ENCODE data around the gene FTO.
A peak's percentile ranks its signal among the peaks of the same experiment; 100 is the strongest.
"Not testable (repeated sequence)": the region's sequence is repeated elsewhere in the genome, so short reads cannot be mapped to it uniquely, and the experiment has no call there.

FTO gene

DNA sequence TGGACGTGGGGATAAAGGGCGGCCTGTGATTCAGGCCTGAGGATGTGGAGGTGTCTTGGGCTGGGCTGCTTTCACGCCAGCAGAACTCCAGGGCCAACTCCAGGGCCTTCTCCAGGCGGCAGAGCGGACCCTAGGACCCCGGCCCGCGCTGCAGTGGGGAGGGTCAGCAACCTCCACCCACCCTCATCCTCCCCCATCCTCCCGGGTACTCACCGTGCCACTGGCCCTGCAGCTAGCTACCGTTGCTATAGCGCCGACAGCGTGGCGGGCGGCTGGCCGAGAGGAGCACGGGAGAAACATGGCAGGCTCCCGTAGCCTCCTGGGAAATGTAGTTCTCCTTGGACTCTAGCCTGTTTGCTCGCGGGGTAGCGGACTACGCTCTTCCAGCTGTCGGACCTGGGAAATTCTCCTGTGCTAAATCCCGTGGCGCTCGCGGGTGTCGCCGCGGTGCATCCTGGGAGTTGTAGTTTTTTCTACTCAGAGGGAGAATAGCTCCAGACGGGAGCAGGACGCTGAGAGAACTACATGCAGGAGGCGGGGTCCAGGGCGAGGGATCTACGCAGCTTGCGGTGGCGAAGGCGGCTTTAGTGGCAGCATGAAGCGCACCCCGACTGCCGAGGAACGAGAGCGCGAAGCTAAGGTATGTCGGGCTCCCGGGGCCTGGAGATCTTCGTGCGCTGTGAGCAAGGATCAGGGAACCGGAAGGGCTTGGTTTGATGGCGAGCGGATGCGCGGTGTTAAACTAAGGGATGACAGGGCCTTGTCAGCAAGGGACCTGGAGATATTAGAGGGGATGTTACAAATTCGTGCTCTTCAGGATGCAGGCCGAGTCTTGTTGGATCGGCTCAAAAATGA is at the start of gene FTO, which contains the start of gene RPGRIP1L:
FTO (plus strand) TSS at position 567 of the 855 bp plus-strand sequence.
RPGRIP1L (minus strand) TSS at position 270 of the 855 bp plus-strand sequence. CDS start 3,136 bp downstream, outside the sequence.
- peak; percentile 99 for DNase-seq

DNA sequence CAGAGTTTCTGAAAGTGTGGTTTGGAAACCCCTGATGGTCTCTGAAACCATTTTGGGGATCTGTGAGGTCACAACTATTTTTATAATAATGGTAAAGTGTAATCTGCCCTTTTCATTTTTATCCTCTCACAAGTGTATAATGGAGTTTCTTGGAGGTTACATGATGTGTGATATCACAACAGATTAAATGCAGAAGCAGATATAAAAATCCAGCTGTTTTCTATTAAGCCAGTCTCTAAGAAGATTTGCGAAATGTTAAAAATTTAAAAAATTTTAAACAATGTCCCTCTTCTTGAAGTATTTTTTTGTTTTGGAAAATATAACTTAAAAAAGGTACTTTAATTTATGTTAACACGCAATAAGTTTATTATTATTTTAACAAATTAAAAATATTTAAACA is 49.0 kb upstream of the FTO start:
- no peak for DNase-seq

DNA sequence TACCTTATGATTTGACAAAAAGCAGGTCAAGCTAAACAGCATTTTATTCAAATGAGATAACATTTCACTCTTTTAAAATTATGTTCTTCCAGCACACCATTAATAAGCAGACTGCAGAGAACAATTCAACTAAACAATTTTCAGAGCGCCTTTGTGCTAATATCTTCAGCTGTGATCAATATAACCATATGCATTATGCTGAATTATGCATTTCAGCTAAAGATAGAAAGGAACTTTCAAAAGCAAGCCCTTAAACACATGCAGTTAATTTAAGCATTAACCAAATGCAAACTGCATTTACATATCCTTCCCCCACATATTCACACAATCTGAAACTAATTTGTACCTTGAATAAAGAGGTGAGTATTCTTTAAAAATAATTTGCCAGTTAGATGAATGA is 41.9 kb upstream of the FTO start:
- DNase-seq: no peak

DNA sequence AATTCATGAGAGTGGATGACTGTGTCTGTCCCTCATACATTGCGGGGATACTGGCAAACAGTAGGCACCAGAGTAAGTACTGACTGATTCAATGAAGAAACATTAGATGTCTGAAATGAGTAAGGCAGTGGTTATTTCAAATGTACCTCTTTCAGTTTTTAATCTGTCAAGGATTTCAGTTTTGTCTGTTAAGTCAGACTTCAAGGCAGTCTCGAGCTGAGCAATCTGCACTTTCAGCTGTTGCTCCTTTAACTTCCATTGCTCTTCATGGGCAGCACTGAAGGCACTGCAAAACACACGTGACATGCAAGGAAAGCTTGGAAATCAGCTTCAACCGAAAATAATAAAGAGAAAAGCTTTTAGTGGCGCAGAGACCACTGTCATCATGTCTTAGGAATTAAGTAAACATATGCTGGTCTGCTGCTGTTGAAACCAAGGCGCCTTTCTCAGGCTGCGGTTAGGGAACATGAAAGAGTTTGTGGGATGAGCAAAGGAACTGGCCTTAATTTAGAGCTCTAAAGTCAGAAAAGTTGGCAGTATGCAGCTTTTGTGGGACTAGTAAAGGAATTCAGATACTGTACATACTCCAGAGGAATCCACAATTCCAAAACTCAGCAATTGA is 39.1 kb upstream of the FTO start:
- DNase-seq: peak; percentile 61

DNA sequence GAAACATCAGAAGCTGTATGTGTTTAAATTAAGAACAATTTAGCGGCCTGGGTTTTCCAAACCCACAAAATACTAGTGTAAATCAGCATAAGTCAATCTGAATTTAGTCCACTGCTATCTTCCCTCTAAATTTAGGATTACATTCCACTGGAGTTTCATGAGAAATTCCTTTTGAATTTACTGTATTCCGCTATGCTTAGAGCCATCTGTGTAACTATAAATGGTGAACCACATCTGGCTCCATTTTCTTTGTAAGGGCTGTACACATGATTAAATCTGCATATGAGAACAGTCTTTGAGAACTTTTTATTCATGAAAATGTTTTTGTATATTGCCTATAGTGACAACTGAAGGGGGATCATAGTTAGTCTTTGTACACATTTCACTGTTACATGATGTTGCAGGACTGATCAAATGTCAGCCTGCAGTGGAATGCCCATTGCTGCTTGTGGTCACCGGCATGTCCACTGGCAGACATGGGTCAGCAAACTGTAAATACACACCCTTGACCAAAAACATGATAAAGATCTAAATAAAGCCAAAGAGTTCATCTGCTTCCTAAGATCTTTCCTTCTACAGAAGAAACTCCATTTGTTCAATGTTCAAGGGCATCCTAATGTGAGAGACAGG is 37.1 kb upstream of the FTO start:
- no peak for DNase-seq

DNA sequence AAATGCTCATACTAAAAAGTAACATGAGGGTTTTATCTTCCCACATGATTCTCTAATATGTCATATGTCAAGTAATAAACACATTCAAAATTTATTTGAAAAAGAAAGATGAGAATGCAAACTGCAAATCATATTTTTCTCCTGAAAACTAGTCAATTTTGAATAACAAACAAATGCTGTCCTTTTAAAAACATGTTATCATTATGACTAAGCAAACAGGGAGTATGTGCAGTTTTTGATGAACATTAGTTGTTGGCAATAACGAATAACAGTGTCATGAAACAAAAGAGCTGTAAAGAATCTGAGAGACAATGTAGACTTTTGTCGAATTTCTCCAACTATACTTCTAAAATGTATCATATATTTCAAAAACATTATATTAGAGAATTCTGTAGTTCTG is 35.1 kb upstream of the FTO start:
- no peak for DNase-seq

DNA sequence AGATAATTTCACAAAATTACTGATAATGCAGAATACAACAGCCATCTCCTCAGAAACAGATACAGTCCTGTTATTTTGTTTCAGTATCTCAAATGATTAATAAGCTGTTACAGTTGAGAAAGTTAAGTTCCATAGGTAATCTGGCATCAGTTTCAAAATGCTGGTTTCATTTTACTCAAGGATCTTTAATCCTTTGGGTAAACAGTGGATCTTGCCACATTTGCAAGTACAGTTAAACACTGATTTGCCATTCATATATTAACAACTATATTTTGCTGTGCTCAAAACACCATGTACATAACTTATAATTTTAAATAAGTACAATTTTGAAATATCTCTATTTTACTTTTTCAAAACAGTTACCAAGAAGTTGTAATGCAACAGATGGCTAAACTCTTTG is 31.5 kb upstream of the FTO start:
- no peak for DNase-seq

DNA sequence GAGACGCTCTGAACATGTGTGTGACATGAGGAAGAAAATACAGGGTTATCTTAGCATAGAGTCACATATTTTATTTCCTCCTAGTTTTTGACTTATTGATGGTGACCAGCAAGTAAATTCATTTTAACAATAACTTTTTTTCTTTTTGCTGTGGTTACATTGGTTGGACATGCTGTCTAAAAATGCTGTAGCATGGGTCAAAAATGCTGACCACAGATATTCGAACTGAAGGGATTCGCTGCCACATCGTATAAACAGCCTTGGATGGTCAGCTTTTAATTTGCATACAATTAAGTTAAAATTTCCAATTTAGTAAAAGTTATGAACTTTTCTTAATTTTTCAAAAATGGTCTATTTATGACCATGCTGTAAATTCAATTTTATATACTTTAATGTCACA is 30.8 kb upstream of the FTO start:
- DNase-seq: no peak

DNA sequence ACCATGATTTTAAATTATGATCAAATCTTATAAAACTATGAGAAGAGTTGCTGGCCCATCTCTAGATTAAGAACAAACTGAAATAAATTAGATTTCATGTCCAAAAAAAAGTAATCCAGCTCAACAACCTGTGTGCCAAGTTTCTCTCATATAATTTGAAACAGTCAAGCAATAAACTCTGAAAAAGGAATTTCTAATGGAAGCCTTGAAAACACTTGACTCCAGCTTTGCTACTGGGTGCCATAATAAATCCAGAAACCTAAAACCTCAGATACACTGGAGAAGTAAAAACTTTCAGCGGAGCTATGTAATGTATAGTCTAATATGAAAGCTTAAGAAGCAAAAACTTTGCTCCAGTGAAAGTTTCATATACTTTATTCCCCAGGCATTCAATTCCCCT is 25.8 kb upstream of the FTO start:
- DNase-seq: no peak

DNA sequence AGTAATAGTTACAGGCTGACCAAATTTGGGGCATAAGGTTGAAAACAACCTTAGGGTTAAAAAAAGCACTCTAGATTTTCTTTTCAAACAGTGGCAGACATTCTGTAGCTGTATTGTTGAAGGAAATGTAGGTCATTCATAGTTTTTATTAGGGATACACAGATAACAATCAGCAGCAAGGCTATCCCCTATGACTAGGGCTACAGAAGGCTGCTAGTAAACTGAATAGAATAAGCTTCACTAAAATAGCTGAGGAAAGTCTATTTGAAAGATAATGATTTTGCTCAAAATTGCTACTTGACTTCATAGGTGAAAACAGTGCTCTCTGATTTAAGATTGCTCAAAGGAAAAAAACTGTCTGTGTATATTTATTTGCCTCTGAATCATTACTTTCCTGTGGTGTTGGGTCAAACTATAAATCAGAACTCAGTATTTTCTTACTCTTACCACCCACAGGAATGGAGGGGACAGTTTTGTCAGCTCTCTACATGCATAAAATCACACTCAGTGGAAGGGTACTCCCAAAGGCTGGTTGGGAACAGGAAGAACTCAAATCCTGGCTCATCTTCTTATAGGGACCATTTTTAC is 25.1 kb upstream of the FTO start:
- peak; percentile 9 for DNase-seq

DNA sequence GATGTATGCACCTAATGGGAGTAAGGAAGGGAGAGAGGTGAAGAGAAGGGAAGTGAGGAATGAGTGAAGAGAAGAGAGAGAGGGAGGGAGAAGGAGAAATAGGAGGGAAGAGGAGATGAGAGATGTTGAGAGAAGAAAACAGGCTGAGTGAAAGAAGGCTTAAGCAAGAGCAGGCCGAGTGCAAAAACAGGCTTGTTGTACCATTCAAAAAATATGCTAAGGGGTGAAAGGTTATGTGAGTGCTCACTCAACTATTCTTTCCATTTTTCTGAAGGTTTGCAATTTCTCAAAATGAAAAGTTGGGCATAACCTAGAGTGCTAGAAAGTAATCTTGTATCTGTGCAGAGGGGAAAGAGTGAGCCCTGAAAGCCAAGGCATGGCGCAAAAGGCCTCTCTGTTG is 23.2 kb upstream of the FTO start:
- peak; percentile 11 for DNase-seq

DNA sequence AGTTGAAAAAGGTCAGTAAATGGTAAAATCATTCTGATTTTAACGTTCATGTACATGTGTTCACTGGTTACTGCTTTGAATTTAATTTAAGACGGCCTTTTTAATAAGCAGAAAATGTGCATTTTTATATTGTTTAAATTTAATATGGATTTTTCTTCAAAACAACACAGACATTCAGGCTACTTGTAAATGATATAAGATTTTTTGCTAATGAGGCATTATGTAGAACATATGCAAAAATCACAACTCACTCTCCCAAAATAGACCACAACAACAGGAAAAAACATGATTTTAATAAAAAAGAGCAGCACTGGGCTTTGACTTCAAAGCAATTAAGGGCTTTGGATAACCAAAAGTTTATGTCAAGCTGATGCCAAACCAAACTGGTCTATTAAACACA is 22.6 kb upstream of the FTO start:
- no peak for DNase-seq

DNA sequence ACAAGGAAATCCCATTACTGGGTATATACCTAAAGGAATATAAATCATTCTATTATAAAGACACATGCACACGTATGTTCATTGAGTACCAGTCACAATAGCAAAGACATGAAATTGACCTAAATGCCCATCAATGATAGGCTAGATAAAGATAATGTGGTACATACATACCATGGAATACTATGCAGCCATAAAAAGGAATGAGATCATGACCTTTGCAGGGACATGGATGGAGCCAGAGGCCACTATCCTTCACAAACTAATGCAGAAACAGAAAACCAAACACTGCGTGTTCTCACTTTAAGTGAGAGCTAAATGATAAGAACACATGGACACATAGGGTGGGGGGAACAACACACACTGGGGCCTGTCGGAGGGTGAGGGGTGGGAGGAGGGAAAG is 18.6 kb upstream of the FTO start:
- DNase-seq: not testable (repeated sequence)

DNA sequence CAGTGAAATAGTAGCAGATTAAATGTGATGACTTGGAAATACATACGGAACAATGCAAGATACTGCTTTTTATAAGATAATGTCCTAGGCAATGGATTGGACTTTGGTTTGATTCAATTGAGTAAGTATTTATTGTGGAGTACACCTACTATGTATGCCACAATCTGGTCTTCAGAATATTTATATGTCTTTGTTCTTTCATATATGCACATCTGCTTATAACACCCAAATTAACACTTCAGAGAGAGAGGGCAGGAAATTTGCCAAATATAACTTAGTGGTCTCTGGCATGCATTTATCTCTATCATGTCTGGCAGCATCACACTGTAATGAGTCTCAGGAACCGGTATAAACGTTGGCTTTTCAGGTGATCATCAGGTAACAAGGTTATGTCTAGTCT is 17.2 kb upstream of the FTO start:
- no peak for DNase-seq

DNA sequence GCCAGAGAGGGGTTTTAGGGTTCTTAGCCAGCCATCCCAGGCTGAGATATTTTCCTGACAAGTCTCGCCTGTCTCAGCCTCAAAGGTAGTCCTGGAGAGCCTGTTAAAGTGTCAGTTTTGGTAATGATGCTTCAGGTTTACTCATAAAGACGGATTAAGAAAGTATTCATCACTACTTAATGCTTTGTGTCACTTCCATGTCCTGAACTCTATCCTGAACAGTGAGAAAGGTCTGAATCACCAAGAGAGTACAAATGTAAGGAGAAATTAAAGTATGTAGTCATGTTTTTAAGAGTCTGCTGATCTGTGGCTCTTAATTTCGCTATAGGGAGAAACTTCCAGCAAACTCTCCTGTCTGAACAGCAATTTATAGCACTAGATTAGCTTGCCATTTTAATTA is 14.3 kb upstream of the FTO start:
- peak; percentile 55 for DNase-seq

DNA sequence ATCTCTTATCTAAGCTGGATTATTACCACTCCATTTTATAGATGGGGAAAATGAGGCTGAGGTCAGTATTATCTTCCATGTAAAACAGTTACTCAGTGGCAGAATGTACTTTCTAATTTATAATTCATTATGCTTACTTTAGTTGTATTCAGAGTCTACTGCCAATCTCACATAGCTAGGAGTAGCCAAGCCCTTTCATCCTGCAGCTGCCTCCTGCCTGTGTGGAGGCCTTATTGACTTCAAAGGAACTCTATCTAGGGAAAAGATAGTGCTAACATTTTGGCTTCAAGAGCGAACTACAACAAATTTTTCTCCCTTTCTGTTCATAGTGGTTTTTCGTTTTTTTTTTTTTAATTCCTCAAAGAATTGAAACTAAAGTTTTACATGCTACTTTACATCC is 13.2 kb upstream of the FTO start:
- DNase-seq: no peak

DNA sequence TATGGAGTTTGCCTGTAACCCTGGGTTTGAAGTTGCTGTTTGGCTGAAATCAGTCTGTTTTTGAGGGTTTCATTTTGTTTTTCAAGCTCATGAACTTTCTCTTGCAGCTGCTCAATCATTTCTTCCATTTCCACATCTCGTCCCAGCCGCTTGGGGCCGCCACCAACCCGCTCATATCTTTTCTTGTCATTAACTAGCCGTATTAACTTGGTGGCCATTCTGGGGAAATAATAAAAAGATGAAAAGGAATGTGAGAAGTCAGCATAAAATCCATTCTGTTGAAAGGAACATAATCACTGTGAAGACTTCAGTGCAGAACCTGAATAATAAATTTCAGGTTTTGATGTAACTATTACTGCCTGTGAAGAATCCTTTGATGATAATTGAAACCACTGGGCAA is 11.8 kb upstream of the FTO start:
- no peak for DNase-seq

DNA sequence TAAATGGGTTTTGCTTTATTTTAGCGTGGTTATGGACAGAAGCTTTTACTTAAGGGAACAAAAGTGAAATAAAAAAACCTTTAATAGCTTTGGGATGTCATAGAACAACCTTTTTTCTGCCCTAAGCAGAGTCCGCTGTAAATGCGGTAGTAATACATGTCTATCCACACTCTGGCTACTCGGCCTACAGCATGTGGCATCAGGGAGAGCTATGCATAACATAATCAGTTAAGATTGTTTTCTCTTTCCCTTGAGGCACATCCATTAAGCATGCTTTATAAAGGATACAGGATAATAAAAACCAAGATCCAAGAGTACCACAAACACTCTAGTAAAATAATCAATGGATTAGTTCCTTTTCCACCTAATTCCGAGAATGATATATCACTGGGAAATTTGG is 10.6 kb upstream of the FTO start:
- DNase-seq: no peak

DNA sequence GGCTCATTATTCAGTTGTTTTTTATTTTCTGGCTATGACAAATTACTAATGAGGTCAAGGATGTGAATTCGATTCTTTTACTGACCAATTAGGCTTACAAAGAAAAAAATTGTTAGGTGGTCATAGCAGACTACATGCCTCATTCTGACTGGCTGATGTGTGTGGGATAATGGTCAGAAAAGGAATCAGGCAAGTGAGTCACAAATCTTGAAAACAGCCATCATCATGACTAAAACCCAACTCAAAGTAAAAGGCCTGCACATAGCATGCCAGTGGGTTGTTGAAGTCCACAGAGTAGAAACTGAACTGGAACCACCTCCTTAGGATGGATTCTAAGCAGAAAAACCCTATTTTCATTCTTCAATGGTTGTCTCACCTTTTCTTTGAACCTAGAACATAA is 8.9 kb upstream of the FTO start:
- peak; percentile 84 for DNase-seq

DNA sequence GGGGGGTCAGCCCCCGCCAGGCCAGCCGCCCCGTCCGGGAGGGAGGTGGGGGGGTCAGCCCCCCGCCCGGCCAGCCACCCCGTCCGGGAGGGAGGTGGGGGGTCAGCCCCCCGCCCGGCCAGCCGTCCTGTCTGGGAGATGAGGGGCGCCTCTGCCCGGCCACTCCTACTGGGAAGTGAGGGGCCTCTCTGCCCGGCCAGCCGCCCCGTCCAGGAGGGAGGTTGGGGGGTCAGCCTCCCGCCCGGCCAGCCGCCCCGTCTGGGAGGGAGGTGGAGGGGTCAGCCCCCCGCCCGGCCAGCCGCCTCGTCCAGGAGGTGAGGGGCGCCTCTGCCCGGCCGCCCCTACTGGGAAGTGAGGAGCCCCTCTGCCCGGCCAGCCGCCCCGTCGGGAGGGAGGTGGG is 5.7 kb upstream of the FTO start:
- DNase-seq: not testable (repeated sequence)

DNA sequence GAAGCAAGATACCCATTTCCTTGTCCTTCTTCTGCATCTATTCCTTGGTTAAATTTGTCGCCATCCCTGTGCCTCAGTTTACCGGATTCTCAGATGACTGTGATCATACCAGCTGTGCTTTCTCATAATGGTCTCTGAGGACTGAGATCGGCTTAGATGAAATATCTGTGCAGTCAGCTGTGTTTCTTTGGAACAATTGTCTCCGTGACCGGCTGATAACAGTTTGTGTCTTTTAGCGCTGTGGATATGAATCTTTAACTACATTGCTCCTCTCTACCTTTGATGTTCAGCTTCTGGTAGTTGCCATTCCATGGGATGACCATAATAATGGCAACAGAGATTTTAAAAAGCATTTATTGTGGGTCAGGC is 473 bp downstream of the FTO start:
- no peak for DNase-seq

DNA sequence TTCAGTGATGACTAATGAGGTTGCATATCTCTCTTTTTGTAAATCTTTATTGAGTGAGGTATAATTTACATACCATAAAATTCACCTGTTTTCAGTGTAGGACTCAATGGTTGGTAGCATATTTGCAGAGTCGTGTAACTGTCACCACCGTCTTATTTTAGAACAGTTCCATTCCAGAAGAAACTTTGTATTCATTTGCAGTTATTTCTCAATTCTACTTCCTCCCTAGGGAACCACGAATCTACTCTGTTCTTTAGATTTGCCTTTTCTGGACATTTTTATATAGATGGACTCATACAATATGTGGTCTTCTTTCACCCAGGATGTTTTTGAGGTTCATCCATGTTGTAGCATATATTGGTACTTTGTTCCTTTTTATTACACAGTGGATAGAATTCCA is 3.7 kb downstream of the FTO start:
- DNase-seq: no peak

DNA sequence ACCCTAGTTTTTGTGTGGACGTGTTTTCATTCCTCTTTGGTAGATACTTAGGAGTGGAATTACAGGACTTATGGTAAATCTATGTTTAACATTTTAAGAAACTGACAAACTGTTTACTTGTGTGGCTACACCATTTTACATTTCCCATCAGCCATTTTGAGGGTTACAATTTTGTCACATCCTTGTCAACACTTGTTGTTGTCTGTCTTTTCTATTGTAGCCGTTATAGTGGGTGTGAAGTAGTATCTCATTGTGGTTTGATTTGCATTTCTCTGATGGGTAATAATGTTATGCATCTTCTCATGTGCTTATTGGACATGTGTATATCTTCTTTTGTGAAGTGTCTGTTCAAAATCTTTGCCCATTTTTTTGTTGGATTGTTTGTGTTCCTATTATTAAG is 4.5 kb downstream of the FTO start:
- no peak for DNase-seq

DNA sequence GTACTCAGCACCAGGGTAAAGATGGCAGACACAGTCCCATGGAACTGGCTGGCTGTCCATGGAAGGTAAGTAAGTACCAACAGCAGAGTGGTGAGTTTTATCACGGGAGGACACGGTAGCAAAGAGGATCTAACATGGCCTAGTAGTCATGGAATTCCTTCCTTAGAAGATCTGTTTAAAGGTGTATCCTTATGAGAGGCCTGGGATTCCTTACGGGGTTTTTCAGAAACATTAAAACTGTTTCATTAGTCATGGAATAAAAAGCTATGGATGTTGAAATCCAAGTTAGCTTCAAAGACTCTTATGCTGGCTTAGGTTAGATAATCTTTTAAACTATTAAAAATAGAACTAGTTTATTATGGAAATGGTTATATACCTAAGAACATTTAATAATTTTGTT is 7.4 kb downstream of the FTO start:
- DNase-seq: no peak

All from HCEC 1CT (cell line).